ENCODE results near the gene MPV17. TPM values are rescaled to one million over a fixed set of nuclear protein-coding genes. Genes with fewer than 3 reads are reported as not detected.

The MPV17 gene
- total RNA-seq, 1 experiment from 2014 or later, result 59.4 TPM

DNA sequence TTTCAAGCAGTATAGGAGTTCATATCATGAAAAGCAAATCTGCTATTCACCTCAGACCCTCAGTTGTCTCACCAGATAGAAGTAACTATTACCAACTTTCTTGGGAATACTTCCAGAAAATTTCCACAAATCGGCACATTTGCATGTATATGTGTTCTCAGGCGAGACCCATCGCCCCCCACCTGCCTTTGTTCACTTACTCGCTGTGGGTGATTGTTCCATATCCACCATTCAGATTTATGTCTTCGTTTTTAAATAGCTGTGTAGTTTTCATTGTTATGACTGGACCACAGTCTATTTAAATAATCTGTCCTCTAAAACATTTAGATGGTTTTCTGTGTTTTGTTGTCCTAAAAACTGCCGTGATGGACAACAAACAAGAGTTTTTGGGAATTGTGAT lies 37.4 kb downstream of the MPV17 start:
- H3K4me3 Mint-ChIP-seq, result no peak overlapping the region
- Histone ChIP-seq H4K20me1 (ENCODE audit: control insufficient read depth, insufficient read depth, insufficient read length) (no peaks in the 10 kb centered on the region), H3K9me3 (ENCODE audit: control insufficient read depth, low read depth, low read length) (no peaks in the 10 kb centered on the region), H2BK5ac (ENCODE audit: insufficient read length, low read length) (no peak overlapping the region), H3K23ac (ENCODE audit: insufficient read length, low read depth, low read length) (no peak overlapping the region), H3K14ac (ENCODE audit: insufficient read depth, low read length) (no peak overlapping the region), H3K23me2 (ENCODE audit: insufficient read length, low read depth, low read length, poor library complexity, severe bottlenecking) (peaks cover 6% of the 10 kb centered on the region), H3K27me3 (ENCODE audit: insufficient read depth, low read length) (no peaks in the 10 kb centered on the region), H4K5ac (ENCODE audit: insufficient read length, low read depth, low read length) (no peak overlapping the region), H3K4me1 (ENCODE audit: insufficient read depth, low read length) (peaks cover 13% of the 10 kb centered on the region; the same call in 1 of the 2 replicates), H3K18ac (ENCODE audit: insufficient read length, low read depth, low read length) (no peak overlapping the region), H4K91ac (ENCODE audit: insufficient read length, low read depth, low read length) (no peak overlapping the region), H3T11ph (ENCODE audit: low read length) (no peak overlapping the region), H4K8ac (replicated peaks; ENCODE audit: insufficient read length, low read depth, low read length) (no peak overlapping the region), H2BK12ac (ENCODE audit: insufficient read length, low read depth, low read length) (no peak overlapping the region), H2BK15ac (ENCODE audit: low read depth, low read length) (no peak overlapping the region), H3K79me1 (ENCODE audit: insufficient read depth, low read depth, low read length, poor library complexity, severe bottlenecking) (no peaks in the 10 kb centered on the region), H2AFZ (ENCODE audit: low read length) (no peak overlapping the region), H3K79me2 (ENCODE audit: insufficient read depth, low read length) (no peaks in the 10 kb centered on the region), H2BK120ac (ENCODE audit: low read depth, low read length, poor library complexity, severe bottlenecking) (no peak overlapping the region), H3K4ac (ENCODE audit: low read depth, low read length) (no peak overlapping the region), H2AK5ac (ENCODE audit: insufficient read length, low read length) (no peak overlapping the region), H2BK20ac (ENCODE audit: low read depth, low read length, poor library complexity, severe bottlenecking) (no peak overlapping the region), H3K56ac (ENCODE audit: insufficient read length, low read depth, low read length) (no peak overlapping the region), H3K4me2 (ENCODE audit: insufficient read depth, insufficient read length, low read length) (no peak overlapping the region), H3K27ac (ENCODE audit: insufficient read length, low read depth, low read length) (no peak overlapping the region), H3K9ac (ENCODE audit: extremely low read depth, insufficient read length, low read length) (no peak overlapping the region)
- H3K4me1 Mint-ChIP-seq, result peaks cover 58 to 60% of the 10 kb centered on the region in 2 experiments
- H3K36me3 Mint-ChIP-seq (ENCODE audit: insufficient read depth in 1 of 3, low read depth in 3 of 3), result no peaks in the 10 kb centered on the region
- no peak for DNase-seq
- TF ChIP-seq, protein P1, sequence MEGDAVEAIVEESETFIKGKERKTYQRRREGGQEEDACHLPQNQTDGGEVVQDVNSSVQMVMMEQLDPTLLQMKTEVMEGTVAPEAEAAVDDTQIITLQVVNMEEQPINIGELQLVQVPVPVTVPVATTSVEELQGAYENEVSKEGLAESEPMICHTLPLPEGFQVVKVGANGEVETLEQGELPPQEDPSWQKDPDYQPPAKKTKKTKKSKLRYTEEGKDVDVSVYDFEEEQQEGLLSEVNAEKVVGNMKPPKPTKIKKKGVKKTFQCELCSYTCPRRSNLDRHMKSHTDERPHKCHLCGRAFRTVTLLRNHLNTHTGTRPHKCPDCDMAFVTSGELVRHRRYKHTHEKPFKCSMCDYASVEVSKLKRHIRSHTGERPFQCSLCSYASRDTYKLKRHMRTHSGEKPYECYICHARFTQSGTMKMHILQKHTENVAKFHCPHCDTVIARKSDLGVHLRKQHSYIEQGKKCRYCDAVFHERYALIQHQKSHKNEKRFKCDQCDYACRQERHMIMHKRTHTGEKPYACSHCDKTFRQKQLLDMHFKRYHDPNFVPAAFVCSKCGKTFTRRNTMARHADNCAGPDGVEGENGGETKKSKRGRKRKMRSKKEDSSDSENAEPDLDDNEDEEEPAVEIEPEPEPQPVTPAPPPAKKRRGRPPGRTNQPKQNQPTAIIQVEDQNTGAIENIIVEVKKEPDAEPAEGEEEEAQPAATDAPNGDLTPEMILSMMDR (conservative IDR thresholded peaks at IDR 0.05), result no peak
- H3K27me3 Mint-ChIP-seq (ENCODE audit: low read depth), result peaks cover 23% of the 10 kb centered on the region
- no peaks in the 10 kb centered on the region for H3K9me3 Mint-ChIP-seq
- no peak overlapping the region for H3K27ac Mint-ChIP-seq
- WGBS (ENCODE audit: extremely low coverage, insufficient read length, low lambda C conversion rate), result no CpG with 5 or more reads among the region's 6 CpGs
